GM23338 (cell line): Measurements from ENCODE around the gene GFRA3. TPM values are rescaled to one million over a fixed set of nuclear protein-coding genes. Genes with fewer than 3 reads are reported as not detected.

ENCODE experiments used
- ATAC-seq: fragments of 200-7000 bp; cut with Tn5 transposase; 3 replicates; pipeline ENCODE4 v1.9.1; 2020
- DNase-seq: peaks from one replicate; pipeline ENCODE4 v3.0.0-alpha.2; 2015; ENCODE audit warnings: low spot score
- H2AFZ ChIP-seq: fragments of 200-600 bp; sonication (generic); 2 replicates; pipeline ENCODE4 v1.8.0; 2016; ENCODE audit warnings: antibody characterized with exemption, mild to moderate bottlenecking, moderate library complexity
- H3F3A ChIP-seq: fragments of 200-600 bp; sonication (generic); replicated peaks from 2 replicates; pipeline ENCODE4 v1.8.0; 2017; ENCODE audit warnings: antibody characterized with exemption, mixed run types, low read depth
- H3K27ac ChIP-seq: fragments of 200-600 bp; sonication (generic); 2 replicates; pipeline ENCODE4 v1.6.1; 2016; ENCODE audit warnings: low read depth
- H3K27me3 ChIP-seq: fragments of 200-600 bp; sonication (generic); 2 replicates; pipeline ENCODE4 v1.8.0; 2016; ENCODE audit warnings: mild to moderate bottlenecking, mixed run types, moderate library complexity; ENCODE audit not compliant: insufficient read depth
- H3K36me3 ChIP-seq: fragments of 200-600 bp; sonication (generic); 2 replicates; pipeline ENCODE4 v1.8.0; 2016; ENCODE audit warnings: mild to moderate bottlenecking; ENCODE audit not compliant: insufficient read depth
- H3K4me1 ChIP-seq: fragments of 200-600 bp; sonication (generic); 2 replicates; pipeline ENCODE4 v1.8.0; 2016; ENCODE audit warnings: mild to moderate bottlenecking, moderate library complexity; ENCODE audit not compliant: insufficient read depth
- H3K4me2 ChIP-seq: fragments of 200-600 bp; sonication (generic); 2 replicates; pipeline ENCODE4 v1.7.1; 2017; ENCODE audit warnings: mixed run types
- H3K4me3 ChIP-seq: fragments of 200-600 bp; sonication (generic); 2 replicates; pipeline ENCODE4 v1.6.1; 2016; ENCODE audit warnings: mixed run types
- H3K79me2 ChIP-seq: fragments of 200-600 bp; sonication (generic); replicated peaks from 2 replicates; pipeline ENCODE4 v1.8.0; 2017; ENCODE audit warnings: mild to moderate bottlenecking; ENCODE audit not compliant: insufficient read depth
- H3K9me2 ChIP-seq: fragments of 200-600 bp; sonication (generic); 2 replicates; pipeline ENCODE4 v1.8.0; 2017; ENCODE audit not compliant: insufficient read depth
- H4K20me1 ChIP-seq: fragments of 200-600 bp; sonication (generic); replicated peaks from 2 replicates; pipeline ENCODE4 v1.8.0; 2017; ENCODE audit warnings: mild to moderate bottlenecking; ENCODE audit not compliant: insufficient read depth
- H3K27ac Mint-ChIP-seq: 2 replicates; pipeline ENCODE4 v1.8.0; 2020; ENCODE audit warnings: inconsistent platforms, mild to moderate bottlenecking, moderate library complexity, mixed read lengths
- H3K27me3 Mint-ChIP-seq: 3 replicates; pipeline ENCODE4 v1.8.0; 2022; ENCODE audit warnings: low read depth, mild to moderate bottlenecking, moderate library complexity, mixed read lengths, inconsistent platforms; ENCODE audit not compliant: insufficient read depth, poor library complexity
- H3K36me3 Mint-ChIP-seq: 3 replicates; pipeline ENCODE4 v1.8.0; 2021; ENCODE audit warnings: low read depth, mild to moderate bottlenecking, inconsistent platforms, moderate library complexity, mixed read lengths
- H3K4me1 Mint-ChIP-seq: 3 replicates; pipeline ENCODE4 v1.8.0; 2020; ENCODE audit warnings: mild to moderate bottlenecking, inconsistent platforms, mixed read lengths
- H3K4me3 Mint-ChIP-seq: 3 replicates; pipeline ENCODE4 v1.8.0; 2021; ENCODE audit warnings: moderate library complexity, mild to moderate bottlenecking, inconsistent platforms, mixed read lengths
- H3K9me3 Mint-ChIP-seq: 3 replicates; pipeline ENCODE4 v1.8.0; 2020; ENCODE audit warnings: moderate library complexity, mild to moderate bottlenecking, inconsistent platforms, mixed read lengths
- CREB1 ChIP-seq: fragments of 250-450 bp; sonication (Bioruptor Pico); IDR thresholded peaks from 2 replicates; pipeline ENCODE4 v1.5.0; 2020; ENCODE audit warnings: low read depth, mild to moderate bottlenecking, moderate library complexity
- CTCF ChIP-seq, 2 experiments: fragments of 200-600 bp in 1 of 2; sonication (generic) in 1 of 2; conservative IDR thresholded peaks; 2 replicates each; pipeline versions ENCODE4 v1.5.1 to v1.6.1; 2016 to 2017; ENCODE audit warnings: antibody characterized with exemption in 2 of 2, low read depth in 2 of 2, mild to moderate bottlenecking in 2 of 2, moderate library complexity in 1 of 2
- EZH2 ChIP-seq: fragments of 200-600 bp; sonication (generic); IDR thresholded peaks from one replicate; pipeline ENCODE4 v1.8.0; 2017; ENCODE audit warnings: antibody characterized with exemption, mild to moderate bottlenecking, low read depth; ENCODE audit not compliant: unreplicated experiment
- EZH2phosphoT487 ChIP-seq: fragments of 200-600 bp; sonication (generic); IDR thresholded peaks from one replicate; pipeline ENCODE4 v1.8.1; 2018; ENCODE audit warnings: antibody characterized with exemption; ENCODE audit not compliant: unreplicated experiment
- JUNB ChIP-seq: IDR thresholded peaks from one replicate; pipeline ENCODE4 v1.6.1; 2016; ENCODE audit warnings: antibody characterized with exemption; ENCODE audit not compliant: unreplicated experiment
- POLR2AphosphoS5 ChIP-seq: IDR thresholded peaks from 2 replicates; pipeline ENCODE4 v1.6.1; 2016; ENCODE audit warnings: antibody characterized with exemption, low read depth
- REST ChIP-seq: IDR thresholded peaks from one replicate; pipeline ENCODE4 v1.6.1; 2018; ENCODE audit warnings: antibody characterized with exemption; ENCODE audit not compliant: unreplicated experiment
- ZNF114 ChIP-seq: fragments of 250-450 bp; sonication (Bioruptor Pico); IDR thresholded peaks from 2 replicates; pipeline ENCODE4 v1.5.0; 2020; ENCODE audit warnings: mild to moderate bottlenecking, moderate library complexity
- polyA plus RNA-seq: library from polyadenylated mRNA; unstranded; fragments of >200 nt; fragmentation: Nextera tagmentation; extraction: Ambion mirVana; gene quantifications from 2 replicates; pipeline ENCODE4 v1.2.1, GENCODE V29; 2016
- total RNA-seq: library from RNA; depleted of rRNA; stranded (reverse); fragments of >200 nt; shearing (Covaris generic); gene quantifications from 2 replicates; pipeline ENCODE4 v1.2.3, GENCODE V29; 2014

The GFRA3 gene
- total and polyA plus RNA-seq, 2 experiments from 2014 or later, result 1.1 TPM

- no peak for TF ChIP-seq EZH2
- TF ChIP-seq REST, result no peak
- no peak for TF ChIP-seq ZNF114 (CRISPR knock-in tag)
- TF ChIP-seq JUNB, result no peak
- no peak for TF ChIP-seq CTCF (conservative IDR thresholded peaks at IDR 0.05; ENCODE audit: low read depth in 2 of 2)
Measured at GRCh38 chr5:138216799-138217198, 57.6 kb downstream of the GFRA3 start (continued).

- H3K4me3 Mint-ChIP-seq, result peak within 1 kb of the TSS; percentile 100
- Histone ChIP-seq H3K27me3 (no peaks in the 10 kb centered on the region), H3K4me2 (peak within 1 kb of the TSS; percentile 78), H4K20me1 (no peaks in the 10 kb centered on the region), H3K9me2 (no peaks in the 10 kb centered on the region), H2AFZ (peak within 1 kb of the TSS; percentile 88), H3K79me2 (peaks cover 46% of the 10 kb centered on the region), H3K4me1 (peaks cover 5% of the 10 kb centered on the region; the same call in 1 of the 2 replicates), H3K4me3 (peak within 1 kb of the TSS; percentile 56), H3K27ac (peak within 1 kb of the TSS; percentile 81), H3K36me3 (no peaks in the 10 kb centered on the region), H3F3A (no peaks in the 10 kb centered on the region)
- H3K27me3 Mint-ChIP-seq, result peaks cover 10% of the 10 kb centered on the region
- ATAC-seq (peak; percentile 95), DNase-seq (peak; percentile 100)
- H3K9me3 Mint-ChIP-seq, result peaks cover 6% of the 10 kb centered on the region; the same call in 2 of the 3 replicates
- TF ChIP-seq POLR2AphosphoS5, result peak; percentile 68
- TF ChIP-seq CREB1, result peak; percentile 90
- no peak for TF ChIP-seq EZH2phosphoT487
- peaks cover 6% of the 10 kb centered on the region; the same call in 2 of the 3 replicates for H3K4me1 Mint-ChIP-seq
- H3K27ac Mint-ChIP-seq, result peak within 1 kb of the TSS; percentile 99
- peaks cover 3% of the 10 kb centered on the region; the same call in 1 of the 3 replicates for H3K36me3 Mint-ChIP-seq
Measured at GRCh38 chr5:138213161-138214029, 61.0 kb downstream of the GFRA3 start, which contains the start of gene CDC23. CDC23 (minus strand) TSS chr5:138213323; CDS start chr5:138213312, 11 bp downstream.
